Thyroid gland (tissue), 4 donors: ENCODE results near the gene DOCK1.

Experiments used
- CTCF ChIP-seq, 6 experiments: fragments of 200-600 bp in 3 of 6; fragments of 450-650 bp in 3 of 6; sonication (generic) in 3 of 6; IDR thresholded peaks; one replicate each; pipeline ENCODE4 v1.5.1; 2016 to 2019; ENCODE audit warnings: antibody characterized with exemption in 6 of 6, mild to moderate bottlenecking in 2 of 6, inconsistent platforms in 1 of 6, moderate library complexity in 1 of 6
- POLR2A ChIP-seq, 2 donors: fragments of 450-650 bp; IDR thresholded peaks; one replicate each; pipeline ENCODE4 v1.6.1; 2017; ENCODE audit warnings: antibody characterized with exemption in 2 of 2, mild to moderate bottlenecking in 2 of 2, moderate library complexity in 1 of 2

- no peak for TF ChIP-seq CTCF (IDR thresholded peaks at IDR 0.05)
- TF ChIP-seq POLR2A (IDR thresholded peaks at IDR 0.05): no peak
These were observed 129.6 kb downstream of the DOCK1 start for GRCh38 chr10:127034790-127035189.
